H1 (cell line): Measurements from ENCODE around the gene ORC3. TPM values are rescaled to one million over a fixed set of nuclear protein-coding genes. Genes with fewer than 3 reads are reported as not detected.

Experiments
- CTCF ChIA-PET: fragments of 300-600 bp; sonication (Branson Sonifier 250); formaldehyde crosslinking; loops from one replicate; lab custom pipeline; 2021; ENCODE audit not compliant: partially characterized antibody; lab: Charles Lee
- POLR2A ChIA-PET: fragments of 300-600 bp; sonication (Branson Sonifier 250); formaldehyde crosslinking; loops from one replicate; lab custom pipeline; 2021; ENCODE audit warnings: inconsistent platforms; ENCODE audit not compliant: partially characterized antibody; lab: Charles Lee
- DNase-seq, 2 experiments: peaks; one replicate each; pipeline versions ENCODE4 v3.0.0 to v3.0.0-alpha.2; 2010 to 2022; ENCODE audit warnings: low spot score in 2 of 2, low read depth in 1 of 2, mixed read lengths in 1 of 2
- FAIRE-seq: peaks from 2 replicates; lab custom pipeline; 2011; peaks lifted over from hg19 to GRCh38; lab: Jason Lieb, UNC
- H2AFZ ChIP-seq: 2 replicates; pipeline ENCODE4 v1.8.1; 2012; ENCODE audit warnings: low read length, inconsistent platforms
- H2AK5ac ChIP-seq: 2 replicates; pipeline ENCODE4 v1.6.1; 2013; ENCODE audit warnings: low read depth, low read length
- H2BK120ac ChIP-seq: replicated peaks from 2 replicates; pipeline ENCODE3; 2013; ENCODE audit warnings: low read depth, low read length, inconsistent platforms
- H2BK12ac ChIP-seq: 2 replicates; pipeline ENCODE4 v1.6.1; 2013; ENCODE audit warnings: low read depth, low read length
- H2BK15ac ChIP-seq: 2 replicates; pipeline ENCODE4 v1.6.1; 2013; ENCODE audit warnings: low read length
- H2BK20ac ChIP-seq: 2 replicates; pipeline ENCODE4 v1.6.1; 2013; ENCODE audit warnings: low read length
- H2BK5ac ChIP-seq: 2 replicates; pipeline ENCODE4 v1.6.1; 2013; ENCODE audit warnings: low read depth, low read length
- H3K14ac ChIP-seq: 2 replicates; pipeline ENCODE4 v1.6.1; 2013; ENCODE audit warnings: inconsistent platforms; ENCODE audit not compliant: insufficient read length
- H3K18ac ChIP-seq: 2 replicates; pipeline ENCODE4 v1.6.1; 2013; ENCODE audit warnings: low read length; ENCODE audit errors: extremely low read depth
- H3K23ac ChIP-seq: 2 replicates; pipeline ENCODE4 v1.6.1; 2013; ENCODE audit warnings: inconsistent platforms; ENCODE audit not compliant: insufficient read length
- H3K23me2 ChIP-seq: 2 replicates; pipeline ENCODE4 v1.6.1; 2013; ENCODE audit warnings: low read depth, low read length
- H3K27ac ChIP-seq: 2 replicates; pipeline ENCODE4 v1.6.1; 2011; ENCODE audit warnings: low read depth, low read length, inconsistent platforms
- H3K27me3 ChIP-seq, 4 experiments: replicated peaks in 1 of 4; 1 replicate in 1 of 4; 2 replicates in 3 of 4; pipeline versions ENCODE4 v1.6.1 to v1.8.1; 2011 to 2013; ENCODE audit warnings: low read length in 3 of 4, mild to moderate bottlenecking in 3 of 4, inconsistent platforms in 2 of 4, mixed read lengths in 2 of 4, moderate library complexity in 1 of 4; ENCODE audit not compliant: control insufficient read depth in 3 of 4, insufficient read depth in 3 of 4; ENCODE audit errors: extremely low read depth in 1 of 4
- H3K36me3 ChIP-seq, 4 experiments: 2 replicates each; pipeline versions ENCODE4 v1.6.1 to v1.8.1; 2011 to 2013; ENCODE audit warnings: mild to moderate bottlenecking in 4 of 4, low read length in 3 of 4, moderate library complexity in 2 of 4, control low read depth in 1 of 4, inconsistent platforms in 1 of 4; ENCODE audit not compliant: insufficient read depth in 4 of 4, control insufficient read depth in 2 of 4
- H3K4ac ChIP-seq: replicated peaks from 2 replicates; pipeline ENCODE3; 2013; ENCODE audit warnings: low read length, low read depth, mixed read lengths, inconsistent platforms; ENCODE audit not compliant: insufficient read length
- H3K4me1 ChIP-seq, 4 experiments: replicated peaks in 1 of 4; 1 replicate in 1 of 4; 2 replicates in 3 of 4; pipeline versions ENCODE4 v1.6.1 to v1.8.1; 2011 to 2013; ENCODE audit warnings: low read length in 3 of 4, inconsistent platforms in 2 of 4, mixed read lengths in 1 of 4; ENCODE audit not compliant: insufficient read depth in 4 of 4, control insufficient read depth in 3 of 4
- H3K4me2 ChIP-seq, 2 experiments: 2 replicates each; pipeline versions ENCODE4 v1.6.1 to v1.8.1; 2011 to 2013; ENCODE audit warnings: low read depth in 2 of 2, low read length in 2 of 2, control low read depth in 1 of 2, inconsistent platforms in 1 of 2, mild to moderate bottlenecking in 1 of 2; ENCODE audit not compliant: insufficient read depth in 1 of 2
- H3K4me3 ChIP-seq, 4 experiments: fragments of 200-600, 300-600 bp in 1 of 4; sonication (generic), shearing (Covaris generic), sonication (Bioruptor Twin) in 1 of 4; 2 replicates each; pipeline versions ENCODE4 v1.5.1 to v1.8.1; 2011 to 2016; ENCODE audit warnings: low read length in 4 of 4, low read depth in 3 of 4, control low read depth in 2 of 4, inconsistent platforms in 2 of 4, mild to moderate bottlenecking in 2 of 4, mixed read lengths in 1 of 4, moderate library complexity in 1 of 4; ENCODE audit not compliant: insufficient read depth in 2 of 4; ENCODE audit errors: extremely low read depth in 1 of 4
- H3K56ac ChIP-seq: replicated peaks from 2 replicates; pipeline ENCODE3; 2013; ENCODE audit warnings: low read depth, mild to moderate bottlenecking, mixed read lengths, low read length, inconsistent platforms; ENCODE audit not compliant: insufficient read length
- H3K79me1 ChIP-seq: 2 replicates; pipeline ENCODE4 v1.6.1; 2013; ENCODE audit warnings: low read depth, low read length, control low read depth
- H3K79me2 ChIP-seq, 2 experiments: 2 replicates each; pipeline versions ENCODE4 v1.6.1 to v1.8.1; 2012 to 2013; ENCODE audit warnings: low read length in 2 of 2, mild to moderate bottlenecking in 2 of 2, inconsistent platforms in 1 of 2; ENCODE audit not compliant: insufficient read depth in 2 of 2, control insufficient read depth in 1 of 2
- H3K9ac ChIP-seq, 4 experiments: replicated peaks in 1 of 4; 1 replicate in 1 of 4; 2 replicates in 3 of 4; pipeline versions ENCODE4 v1.6.1 to v1.8.1; 2011 to 2013; ENCODE audit warnings: low read depth in 3 of 4, low read length in 3 of 4, control low read depth in 2 of 4, mild to moderate bottlenecking in 2 of 4, moderate library complexity in 2 of 4, inconsistent platforms in 1 of 4; ENCODE audit errors: extremely low read depth in 1 of 4
- H3K9me3 ChIP-seq, 2 experiments: 2 replicates each; pipeline versions ENCODE4 v1.6.1 to v1.8.1; 2012 to 2013; ENCODE audit warnings: mild to moderate bottlenecking in 2 of 2, moderate library complexity in 2 of 2, control low read depth in 1 of 2, inconsistent platforms in 1 of 2, low read depth in 1 of 2, low read length in 1 of 2, mixed read lengths in 1 of 2; ENCODE audit not compliant: insufficient read depth in 2 of 2
- H4K20me1 ChIP-seq, 2 experiments: replicated peaks in 1 of 2; 2 replicates each; pipeline versions ENCODE3 to v1.8.1; 2011 to 2013; ENCODE audit warnings: inconsistent platforms in 2 of 2, low read length in 2 of 2, mild to moderate bottlenecking in 1 of 2; ENCODE audit not compliant: insufficient read depth in 2 of 2, control insufficient read depth in 1 of 2
- H4K5ac ChIP-seq: 2 replicates; pipeline ENCODE4 v1.6.1; 2013; ENCODE audit warnings: low read length, low read depth, mixed read lengths, inconsistent platforms; ENCODE audit not compliant: insufficient read length
- H4K8ac ChIP-seq: 2 replicates; pipeline ENCODE4 v1.8.0; 2013; ENCODE audit warnings: mild to moderate bottlenecking, moderate library complexity, low read length, inconsistent platforms; ENCODE audit not compliant: insufficient read depth; ENCODE audit errors: extremely low read depth
- H4K91ac ChIP-seq: replicated peaks from 2 replicates; pipeline ENCODE3; 2013; ENCODE audit warnings: low read length, mixed read lengths, inconsistent platforms; ENCODE audit not compliant: insufficient read length
- BRCA1 ChIP-seq: IDR thresholded peaks from 2 replicates; pipeline ENCODE4 v1.6.1; 2012; ENCODE audit warnings: low read depth, low read length, improper control_type of control experiment
- CTCF ChIP-seq, 3 experiments: IDR thresholded peaks; 1 replicate in 2 of 3; 2 replicates in 1 of 3; pipeline versions ENCODE4 v1.5.1 to v1.6.1; 2011; ENCODE audit warnings: low read length in 3 of 3, mild to moderate bottlenecking in 3 of 3, inconsistent platforms in 2 of 3, low read depth in 1 of 3, moderate library complexity in 1 of 3; ENCODE audit not compliant: insufficient read depth in 1 of 3; ENCODE audit errors: control extremely low read depth in 1 of 3
- JUN ChIP-seq: IDR thresholded peaks from 2 replicates; pipeline ENCODE4 v1.6.1; 2011; ENCODE audit warnings: low read depth, mild to moderate bottlenecking, improper control_type of control experiment, low read length
- KDM4A ChIP-seq: IDR thresholded peaks from one replicate; pipeline ENCODE4 v1.7.1; 2012; ENCODE audit warnings: low read depth, mild to moderate bottlenecking, moderate library complexity, low read length, inconsistent platforms; ENCODE audit not compliant: severe bottlenecking
- NANOG ChIP-seq: IDR thresholded peaks from 2 replicates; pipeline ENCODE4 v1.6.1; 2011; ENCODE audit warnings: low read length, low read depth, mild to moderate bottlenecking, inconsistent platforms; ENCODE audit not compliant: insufficient read depth, poor library complexity, severe bottlenecking
- PHF8 ChIP-seq: fragments of 200-600 bp; sonication (generic); conservative IDR thresholded peaks from 2 replicates; pipeline ENCODE4 v1.7.1; 2012; ENCODE audit warnings: low read depth, mild to moderate bottlenecking, inconsistent platforms, low read length, moderate library complexity
- POLR2A ChIP-seq, 2 experiments: IDR thresholded peaks; 1 replicate in 1 of 2; 2 replicates in 1 of 2; pipeline ENCODE4 v1.6.1; 2011; ENCODE audit warnings: low read depth in 2 of 2, low read length in 2 of 2, mild to moderate bottlenecking in 2 of 2; ENCODE audit errors: control extremely low read depth in 1 of 2
- RNF2 ChIP-seq: fragments of 200-900, 300-1000 bp; sonication (generic); IDR thresholded peaks from 2 replicates; pipeline ENCODE4 v1.7.1; 2016; ENCODE audit warnings: borderline replicate concordance, low read depth, mild to moderate bottlenecking, antibody characterized with exemption, low read length; ENCODE audit not compliant: poor library complexity, severe bottlenecking; ENCODE audit errors: missing control alignments
- SP4 ChIP-seq: IDR thresholded peaks from 2 replicates; pipeline ENCODE4 v1.6.1; 2012; ENCODE audit warnings: low read length, inconsistent platforms
- TAF1 ChIP-seq: IDR thresholded peaks from 2 replicates; pipeline ENCODE4 v1.6.1; 2011; ENCODE audit warnings: mild to moderate bottlenecking, low read depth, low read length
- WGBS, 2 experiments: shearing (Covaris generic) in 1 of 2; methylation state at CpG; one replicate each; pipeline versions ENCODE4 v1.1.6 to v1.1.7; 2013 to 2015; ENCODE audit warnings: low lambda C conversion rate in 2 of 2, mixed read lengths in 2 of 2, inconsistent platforms in 1 of 2, low coverage in 1 of 2, missing lambda C conversion rate in 1 of 2; ENCODE audit not compliant: insufficient replicate concordance in 2 of 2, insufficient coverage in 1 of 2, insufficient read length in 1 of 2; ENCODE audit errors: extremely low coverage in 1 of 2, missing lambda C conversion rate in 1 of 2; 5-methylcytosine and 5-hydroxymethylcytosine counted together
- polyA plus RNA-seq, 7 experiments: library from polyadenylated mRNA; depleted of rRNA in 3 of 7; stranded (reverse) in 5 of 7; unstranded in 2 of 7; fragments of >200 nt in 5 of 7; fragments of 200-250 nt in 2 of 7; gene quantifications; 1 replicate in 5 of 7; 2 replicates in 1 of 7; 4 replicates in 1 of 7; pipeline versions ENCODE4 v1.2.1 to v1.2.3, GENCODE V29; 2011 to 2013; ENCODE audit warnings: missing spikeins in 2 of 7, mixed read lengths in 2 of 7
- total RNA-seq: library from RNA; stranded (reverse); fragmentation: NEBNext Ultra II Directional; extraction: Animal tissue kit (Norgen Biotek cat#: 25700); gene quantifications from 2 replicates; pipeline ENCODE4 v1.2.1, GENCODE V29; 2021
- TF ChIP-seq, protein P1 (sequence below): IDR thresholded peaks from 2 replicates; pipeline ENCODE4 v1.6.1; 2012; ENCODE audit warnings: inconsistent platforms

ORC3 gene
- total and polyA plus RNA-seq, 2 of the 8 experiments (the other 6 are each of a cell fraction or from before 2014, with no cell fraction given): 35.9 to 60.9 TPM

- no peak overlapping the region for H3K27ac ChIP-seq
- H2BK20ac ChIP-seq: no peak overlapping the region
- no peak overlapping the region for H2BK15ac ChIP-seq
- H3K14ac ChIP-seq: no peak overlapping the region
- no peak overlapping the region for H4K91ac ChIP-seq
- ChIA-PET CTCF (interaction anchor here (0.6 kb wide), 1 partner anchor 116 kb away, joined by 5 read pairs; no protein-coding TSS in a partner anchor), POLR2A (interaction anchor here (1.1 to 1.2 kb wide), 2 partner anchors 11 to 74 kb away, joined by 3 read pairs; partner anchors contain the start of genes ORC3 and RARS2)
- no peak overlapping the region for H2BK120ac ChIP-seq
- H3K23ac ChIP-seq: no peak overlapping the region
- H4K20me1 ChIP-seq: no peaks in the 10 kb centered on the region
- no peak overlapping the region for H2BK12ac ChIP-seq
- no peaks in the 10 kb centered on the region for H3K79me1 ChIP-seq
- H4K8ac ChIP-seq: no peak overlapping the region
- H3K36me3 ChIP-seq: peaks cover 0 to 56% (median 14%) of the 10 kb centered on the region in 4 experiments; a peak in 7 of 8 replicates
- H3K4ac ChIP-seq: no peak overlapping the region
- H2BK5ac ChIP-seq: no peak overlapping the region
- H3K23me2 ChIP-seq: no peaks in the 10 kb centered on the region
- H4K5ac ChIP-seq: no peak overlapping the region
- H3K4me2 ChIP-seq: no peak overlapping the region
- no peak overlapping the region for H3K18ac ChIP-seq
- 90% methylated on average over 2 of the region's 2 CpGs; no CpG with 5 or more reads in 1 of the 2 experiments for WGBS, 2 experiments
- no peak overlapping the region for H3K4me3 ChIP-seq
- H3K56ac ChIP-seq: no peak overlapping the region
- H2AFZ ChIP-seq: no peak overlapping the region
- FAIRE-seq (no peak), DNase-seq (no peak)
- no peaks in the 10 kb centered on the region for H3K27me3 ChIP-seq
- H2AK5ac ChIP-seq: no peak overlapping the region
- H3K79me2 ChIP-seq: no peaks in the 10 kb centered on the region
- no peak overlapping the region for H3K9ac ChIP-seq
- no peaks in the 10 kb centered on the region for H3K4me1 ChIP-seq
- no peaks in the 10 kb centered on the region for H3K9me3 ChIP-seq
- TF ChIP-seq KDM4A: no peak
- no peak for TF ChIP-seq TAF1
- no peak for TF ChIP-seq CTCF (IDR thresholded peaks at IDR 0.05; ENCODE audit: control extremely low read depth in 1 of 3, insufficient read depth in 1 of 3, low read depth in 1 of 3, low read length in 3 of 3)
- no peak for TF ChIP-seq SP4
- TF ChIP-seq RNF2: no peak
- TF ChIP-seq POLR2A (IDR thresholded peaks at IDR 0.05; ENCODE audit: control extremely low read depth in 1 of 2, low read depth in 2 of 2, low read length in 2 of 2): no peak
- no peak for TF ChIP-seq PHF8
- TF ChIP-seq NANOG: no peak
- TF ChIP-seq JUN: no peak
- TF ChIP-seq, protein P1, sequence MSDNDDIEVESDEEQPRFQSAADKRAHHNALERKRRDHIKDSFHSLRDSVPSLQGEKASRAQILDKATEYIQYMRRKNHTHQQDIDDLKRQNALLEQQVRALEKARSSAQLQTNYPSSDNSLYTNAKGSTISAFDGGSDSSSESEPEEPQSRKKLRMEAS: no peak
- TF ChIP-seq BRCA1: no peak
These were observed 73.5 kb downstream of the ORC3 start for GRCh38 chr6:87663434-87663833.
